HEK293 (cell line): ENCODE results near the gene TMED4.

Source experiments
- CTCF ChIA-PET: fragments of 350-600 bp; formaldehyde crosslinking; extraction: SDS; loops from one replicate; lab custom pipeline; 2021; ENCODE audit warnings: antibody characterized with exemption; lab: Yijun Ruan, JAX
- POLR2A ChIA-PET: fragments of 300-600 bp; formaldehyde crosslinking; extraction: SDS; loops from one replicate; lab custom pipeline; 2020; ENCODE audit warnings: antibody characterized with exemption, inconsistent platforms; lab: Yijun Ruan, JAX
- H3K27ac ChIP-seq: fragments of 200-500 bp; sonication (Bioruptor generic); 2 replicates; pipeline ENCODE4 v1.5.1; 2014; ENCODE audit warnings: low read depth, low read length, control low read depth, inconsistent platforms; ENCODE audit errors: extremely low read depth
- H3K36me3 ChIP-seq, 2 experiments: fragments of 200-500 bp in 1 of 2; sonication (Bioruptor generic) in 1 of 2; 1 replicate in 1 of 2; 2 replicates in 1 of 2; pipeline ENCODE4 v1.5.1; 2014 to 2017; ENCODE audit warnings: inconsistent platforms in 2 of 2, low read length in 2 of 2; ENCODE audit not compliant: control insufficient read depth in 2 of 2, insufficient read depth in 1 of 2
- H3K4me1 ChIP-seq: fragments of 200-500 bp; sonication (Bioruptor generic); 2 replicates; pipeline ENCODE4 v1.5.1; 2014; ENCODE audit warnings: mild to moderate bottlenecking, low read length, inconsistent platforms; ENCODE audit not compliant: control insufficient read depth, insufficient read depth
- H3K4me3 ChIP-seq: 2 replicates; pipeline ENCODE4 v1.5.1; 2011; ENCODE audit warnings: low read depth, mild to moderate bottlenecking, control low read depth, low read length, moderate library complexity
- H3K9me3 ChIP-seq: fragments of 200-500 bp; sonication (Bioruptor generic); 2 replicates; pipeline ENCODE4 v1.5.1; 2014; ENCODE audit warnings: low read depth, low read length, inconsistent platforms; ENCODE audit not compliant: control insufficient read depth, insufficient read depth
- AEBP2 ChIP-seq: fragments of 450-650 bp; formaldehyde crosslinking; IDR thresholded peaks from 2 replicates; pipeline ENCODE4 v1.5.1; 2016; ENCODE audit warnings: missing biosample characterization, missing genetic modification characterization, borderline replicate concordance
- BCL11A ChIP-seq: fragments of 450-650 bp; formaldehyde crosslinking; IDR thresholded peaks from 2 replicates; pipeline ENCODE4 v1.5.1; 2016; ENCODE audit warnings: low read depth, missing biosample characterization, missing genetic modification characterization
- IKZF3 ChIP-seq: fragments of 450-650 bp; IDR thresholded peaks from 2 replicates; pipeline ENCODE4 v1.5.0; 2018; ENCODE audit warnings: missing biosample characterization, mild to moderate bottlenecking, missing genetic modification characterization, moderate library complexity
- OVOL3 ChIP-seq: fragments of 450-650 bp; formaldehyde crosslinking; IDR thresholded peaks from 2 replicates; pipeline ENCODE4 v1.5.1; 2016; ENCODE audit warnings: missing biosample characterization, missing genetic modification characterization
- SALL2 ChIP-seq: fragments of 450-650 bp; formaldehyde crosslinking; IDR thresholded peaks from 2 replicates; pipeline ENCODE4 v1.5.0; 2017; ENCODE audit warnings: missing biosample characterization, mild to moderate bottlenecking, missing genetic modification characterization, borderline replicate concordance
- SCRT2 ChIP-seq: fragments of 450-650 bp; formaldehyde crosslinking; IDR thresholded peaks from 2 replicates; pipeline ENCODE4 v1.5.1; 2016; ENCODE audit warnings: missing biosample characterization, missing genetic modification characterization
- SP3 ChIP-seq: fragments of 450-650 bp; formaldehyde crosslinking; IDR thresholded peaks from 2 replicates; pipeline ENCODE4 v1.5.1; 2016; ENCODE audit warnings: missing biosample characterization, missing genetic modification characterization
- YY2 ChIP-seq: fragments of 450-650 bp; formaldehyde crosslinking; IDR thresholded peaks from 2 replicates; pipeline ENCODE4 v1.5.1; 2016; ENCODE audit warnings: missing biosample characterization, missing genetic modification characterization
- ZBTB11 ChIP-seq: fragments of 450-650 bp; formaldehyde crosslinking; conservative IDR thresholded peaks from 2 replicates; pipeline ENCODE4 v1.5.1; 2016; ENCODE audit warnings: low read depth, missing biosample characterization, missing genetic modification characterization
- ZBTB17 ChIP-seq: fragments of 450-650 bp; formaldehyde crosslinking; IDR thresholded peaks from 2 replicates; pipeline ENCODE4 v1.5.1; 2016; ENCODE audit warnings: missing biosample characterization, missing genetic modification characterization
- ZBTB21 ChIP-seq: fragments of 450-650 bp; formaldehyde crosslinking; IDR thresholded peaks from 2 replicates; pipeline ENCODE4 v1.5.1; 2017; ENCODE audit warnings: missing biosample characterization, missing genetic modification characterization
- ZFP3 ChIP-seq: fragments of 450-650 bp; formaldehyde crosslinking; IDR thresholded peaks from 2 replicates; pipeline ENCODE4 v1.5.1; 2016; ENCODE audit warnings: low read depth, missing biosample characterization, missing genetic modification characterization
- ZFP37 ChIP-seq: fragments of 450-650 bp; formaldehyde crosslinking; IDR thresholded peaks from 2 replicates; pipeline ENCODE4 v1.5.1; 2016; ENCODE audit warnings: missing biosample characterization, missing genetic modification characterization
- ZIC2 ChIP-seq: fragments of 450-650 bp; formaldehyde crosslinking; IDR thresholded peaks from 2 replicates; pipeline ENCODE4 v1.5.1; 2016; ENCODE audit warnings: missing biosample characterization, missing genetic modification characterization
- ZNF133 ChIP-seq: fragments of 450-650 bp; formaldehyde crosslinking; IDR thresholded peaks from 2 replicates; pipeline ENCODE4 v1.5.1; 2016; ENCODE audit warnings: missing biosample characterization, missing genetic modification characterization
- ZNF324 ChIP-seq: fragments of 450-650 bp; formaldehyde crosslinking; IDR thresholded peaks from 2 replicates; pipeline ENCODE4 v1.5.1; 2016; ENCODE audit warnings: missing biosample characterization, missing genetic modification characterization
- ZNF391 ChIP-seq: fragments of 450-650 bp; formaldehyde crosslinking; IDR thresholded peaks from 2 replicates; pipeline ENCODE4 v1.5.1; 2016; ENCODE audit warnings: low read depth, missing biosample characterization, missing genetic modification characterization, borderline replicate concordance
- ZNF501 ChIP-seq: fragments of 450-650 bp; formaldehyde crosslinking; IDR thresholded peaks from 2 replicates; pipeline ENCODE4 v1.5.1; 2016; ENCODE audit warnings: missing biosample characterization, missing genetic modification characterization
- ZNF544 ChIP-seq: fragments of 450-650 bp; formaldehyde crosslinking; IDR thresholded peaks from 2 replicates; pipeline ENCODE4 v1.5.0; 2017; ENCODE audit warnings: missing biosample characterization, missing genetic modification characterization
- ZNF580 ChIP-seq: fragments of 450-650 bp; formaldehyde crosslinking; IDR thresholded peaks from 2 replicates; pipeline ENCODE4 v1.5.1; 2016; ENCODE audit warnings: missing biosample characterization, missing genetic modification characterization
- ZNF639 ChIP-seq: fragments of 450-650 bp; formaldehyde crosslinking; IDR thresholded peaks from 2 replicates; pipeline ENCODE4 v1.5.1; 2016; ENCODE audit warnings: missing biosample characterization, missing genetic modification characterization
- ZNF670 ChIP-seq: fragments of 450-650 bp; formaldehyde crosslinking; IDR thresholded peaks from 2 replicates; pipeline ENCODE4 v1.5.1; 2016; ENCODE audit warnings: missing biosample characterization, missing genetic modification characterization, low read depth
- ZNF707 ChIP-seq: fragments of 450-650 bp; formaldehyde crosslinking; IDR thresholded peaks from 2 replicates; pipeline ENCODE4 v1.5.1; 2016; ENCODE audit warnings: missing biosample characterization, missing genetic modification characterization
- ZNF785 ChIP-seq: fragments of 450-650 bp; formaldehyde crosslinking; IDR thresholded peaks from 2 replicates; pipeline ENCODE4 v1.5.1; 2016; ENCODE audit warnings: missing biosample characterization, missing genetic modification characterization
- ZNF843 ChIP-seq: fragments of 450-650 bp; formaldehyde crosslinking; IDR thresholded peaks from 2 replicates; pipeline ENCODE4 v1.5.1; 2016; ENCODE audit warnings: missing biosample characterization, missing genetic modification characterization
- ZSCAN30 ChIP-seq: fragments of 450-650 bp; IDR thresholded peaks from 2 replicates; pipeline ENCODE4 v1.5.1; 2018; ENCODE audit warnings: missing biosample characterization, mild to moderate bottlenecking, missing genetic modification characterization, moderate library complexity
- TF ChIP-seq, protein P1 (sequence below): fragments of 450-650 bp; IDR thresholded peaks from 2 replicates; pipeline ENCODE4 v1.5.1; 2018; ENCODE audit warnings: missing biosample characterization, mild to moderate bottlenecking, missing genetic modification characterization
- TF ChIP-seq, protein P2 (sequence below): sonication (generic); formaldehyde crosslinking; IDR thresholded peaks from 2 replicates; pipeline ENCODE4 v1.8.1; 2022; ENCODE audit warnings: mild to moderate bottlenecking, moderate library complexity, missing genetic modification reagents

Gene TMED4

GRCh38 chr7:44624318-44624717, 42.3 kb upstream of the TMED4 start (continued):
- no peak for TF ChIP-seq ZNF391 (tag by site-specific recombination)
- TF ChIP-seq OVOL3 (tag by site-specific recombination) = no peak
- TF ChIP-seq, protein P1, sequence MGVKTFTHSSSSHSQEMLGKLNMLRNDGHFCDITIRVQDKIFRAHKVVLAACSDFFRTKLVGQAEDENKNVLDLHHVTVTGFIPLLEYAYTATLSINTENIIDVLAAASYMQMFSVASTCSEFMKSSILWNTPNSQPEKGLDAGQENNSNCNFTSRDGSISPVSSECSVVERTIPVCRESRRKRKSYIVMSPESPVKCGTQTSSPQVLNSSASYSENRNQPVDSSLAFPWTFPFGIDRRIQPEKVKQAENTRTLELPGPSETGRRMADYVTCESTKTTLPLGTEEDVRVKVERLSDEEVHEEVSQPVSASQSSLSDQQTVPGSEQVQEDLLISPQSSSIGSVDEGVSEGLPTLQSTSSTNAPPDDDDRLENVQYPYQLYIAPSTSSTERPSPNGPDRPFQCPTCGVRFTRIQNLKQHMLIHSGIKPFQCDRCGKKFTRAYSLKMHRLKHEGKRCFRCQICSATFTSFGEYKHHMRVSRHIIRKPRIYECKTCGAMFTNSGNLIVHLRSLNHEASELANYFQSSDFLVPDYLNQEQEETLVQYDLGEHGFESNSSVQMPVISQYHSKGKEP (tag by site-specific recombination) = no peak
- no peak for TF ChIP-seq ZNF544 (tag by site-specific recombination)
- TF ChIP-seq, protein P2, sequence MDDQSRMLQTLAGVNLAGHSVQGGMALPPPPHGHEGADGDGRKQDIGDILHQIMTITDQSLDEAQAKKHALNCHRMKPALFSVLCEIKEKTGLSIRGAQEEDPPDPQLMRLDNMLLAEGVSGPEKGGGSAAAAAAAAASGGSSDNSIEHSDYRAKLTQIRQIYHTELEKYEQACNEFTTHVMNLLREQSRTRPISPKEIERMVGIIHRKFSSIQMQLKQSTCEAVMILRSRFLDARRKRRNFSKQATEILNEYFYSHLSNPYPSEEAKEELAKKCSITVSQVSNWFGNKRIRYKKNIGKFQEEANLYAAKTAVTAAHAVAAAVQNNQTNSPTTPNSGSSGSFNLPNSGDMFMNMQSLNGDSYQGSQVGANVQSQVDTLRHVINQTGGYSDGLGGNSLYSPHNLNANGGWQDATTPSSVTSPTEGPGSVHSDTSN (CRISPR knock-in tag) = no peak
- no peak for TF ChIP-seq ZIC2 (tag by site-specific recombination)
- peak; percentile 78 for TF ChIP-seq SCRT2 (tag by site-specific recombination)

DNA sequence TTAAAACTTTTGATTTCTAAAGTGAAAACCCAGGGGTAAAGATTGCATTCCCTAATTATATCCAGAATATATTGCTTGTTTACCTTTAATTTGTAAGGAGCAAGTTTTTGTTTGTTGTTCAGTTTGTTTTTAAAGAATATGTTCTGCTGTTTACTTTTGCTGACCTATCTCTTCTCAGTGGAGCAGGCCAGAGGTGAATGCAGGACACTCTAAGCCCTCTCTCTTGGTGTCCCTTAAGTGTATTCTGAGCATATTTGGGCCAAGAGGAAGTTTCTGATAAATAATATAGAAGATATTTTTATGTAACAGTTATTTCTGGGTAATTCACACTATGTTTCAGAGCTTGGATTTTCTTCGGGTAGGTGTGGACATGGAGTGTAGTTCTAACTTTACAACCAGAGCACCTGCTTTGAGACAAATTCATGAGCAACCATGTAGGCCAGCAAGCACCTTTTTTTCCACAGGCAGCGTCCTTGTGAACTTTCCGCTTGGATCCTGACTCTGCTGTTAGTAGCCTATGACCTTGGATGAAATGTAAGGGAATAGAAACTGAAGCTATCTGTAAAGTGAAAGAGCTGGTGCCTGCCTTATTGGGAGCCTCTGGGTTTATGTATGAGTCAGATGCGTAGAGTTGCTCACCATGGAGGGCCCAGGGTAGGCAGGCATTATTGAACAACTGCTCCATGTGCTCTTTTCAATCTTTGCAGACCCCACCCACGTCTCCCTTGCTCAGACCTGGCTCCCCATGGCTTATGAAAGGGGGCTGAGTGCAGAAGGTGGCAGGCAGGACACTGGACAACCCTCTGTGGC, 40.5 kb upstream of the TMED4 start:
- Histone ChIP-seq H3K27ac (no peak overlapping the region), H3K4me3 (no peak overlapping the region), H3K36me3 (peaks cover 6 to 25% of the 10 kb centered on the region in 2 experiments; a peak in 2 of 3 replicates), H3K4me1 (peaks cover 11% of the 10 kb centered on the region; the same call in 1 of the 2 replicates), H3K9me3 (no peaks in the 10 kb centered on the region)
- CTCF ChIA-PET = no interaction called here
- POLR2A ChIA-PET = no interaction called here
- TF ChIP-seq ZSCAN30 (tag by site-specific recombination) = no peak
- TF ChIP-seq IKZF3 (tag by site-specific recombination) = 0 out of 2 replicates have a peak, but pooled peaks have one; percentile 12
- no peak for TF ChIP-seq ZNF843 (tag by site-specific recombination)
- no peak for TF ChIP-seq ZBTB11 (tag by site-specific recombination)
- TF ChIP-seq YY2 (tag by site-specific recombination) = no peak
- no peak for TF ChIP-seq ZBTB21 (tag by site-specific recombination)
- no peak for TF ChIP-seq SP3 (tag by site-specific recombination)
- TF ChIP-seq ZNF670 (tag by site-specific recombination) = no peak
- TF ChIP-seq ZNF785 (tag by site-specific recombination) = no peak
- TF ChIP-seq ZFP37 (tag by site-specific recombination) = no peak
- 0 out of 2 replicates have a peak, but pooled peaks have one; percentile 21 for TF ChIP-seq ZBTB17 (tag by site-specific recombination)
- TF ChIP-seq ZNF324 (tag by site-specific recombination) = no peak
- TF ChIP-seq AEBP2 (tag by site-specific recombination) = no peak
- TF ChIP-seq BCL11A (tag by site-specific recombination) = no peak
- TF ChIP-seq ZNF501 (tag by site-specific recombination) = no peak
- TF ChIP-seq ZNF133 (tag by site-specific recombination) = no peak
- TF ChIP-seq ZNF580 (tag by site-specific recombination) = no peak
- TF ChIP-seq ZFP3 (tag by site-specific recombination) = no peak
- no peak for TF ChIP-seq ZNF639 (tag by site-specific recombination)
- no peak for TF ChIP-seq SALL2 (tag by site-specific recombination)
- no peak for TF ChIP-seq ZNF707
